Endothelial cell (in vitro differentiated cells): ENCODE results near the gene RASA3. TPM values are rescaled to one million over a fixed set of nuclear protein-coding genes. Genes with fewer than 3 reads are reported as not detected.

Experiments
- DNase-seq: peaks from one replicate; pipeline ENCODE4 v3.0.0; 2021; ENCODE audit warnings: low spot score
- H3K27ac Mint-ChIP-seq: one replicate; pipeline ENCODE4 v1.8.0; 2021; ENCODE audit warnings: mixed read lengths, inconsistent platforms; ENCODE audit not compliant: unreplicated experiment
- H3K27me3 Mint-ChIP-seq: one replicate; pipeline ENCODE4 v1.8.0; 2021; ENCODE audit warnings: mild to moderate bottlenecking, moderate library complexity, mixed read lengths, inconsistent platforms; ENCODE audit not compliant: unreplicated experiment
- H3K36me3 Mint-ChIP-seq: one replicate; pipeline ENCODE4 v1.8.0; 2021; ENCODE audit warnings: mild to moderate bottlenecking, low read depth, mixed read lengths, inconsistent platforms; ENCODE audit not compliant: unreplicated experiment
- H3K4me1 Mint-ChIP-seq: one replicate; pipeline ENCODE4 v1.8.0; 2021; ENCODE audit warnings: mild to moderate bottlenecking, mixed read lengths, inconsistent platforms; ENCODE audit not compliant: unreplicated experiment
- H3K4me3 Mint-ChIP-seq: one replicate; pipeline ENCODE4 v1.8.0; 2021; ENCODE audit warnings: mild to moderate bottlenecking, mixed read lengths, inconsistent platforms; ENCODE audit not compliant: unreplicated experiment
- H3K9me3 Mint-ChIP-seq: one replicate; pipeline ENCODE4 v1.8.0; 2021; ENCODE audit warnings: mixed read lengths, inconsistent platforms; ENCODE audit not compliant: unreplicated experiment
- CTCF ChIP-seq: fragments of 200-600 bp; sonication (generic); IDR thresholded peaks from one replicate; pipeline ENCODE4 v1.5.0; 2021; ENCODE audit warnings: antibody characterized with exemption; ENCODE audit not compliant: unreplicated experiment
- total RNA-seq: library from RNA; stranded (reverse); fragmentation: NEBNext Ultra II Directional; extraction: Animal tissue kit (Norgen Biotek cat#: 25700); gene quantifications from one replicate; pipeline ENCODE4 v1.2.1, GENCODE V29; 2021; ENCODE audit not compliant: unreplicated experiment

The RASA3 gene
- total RNA-seq, 1 donor from 2014 or later: 34.0 TPM

DNA sequence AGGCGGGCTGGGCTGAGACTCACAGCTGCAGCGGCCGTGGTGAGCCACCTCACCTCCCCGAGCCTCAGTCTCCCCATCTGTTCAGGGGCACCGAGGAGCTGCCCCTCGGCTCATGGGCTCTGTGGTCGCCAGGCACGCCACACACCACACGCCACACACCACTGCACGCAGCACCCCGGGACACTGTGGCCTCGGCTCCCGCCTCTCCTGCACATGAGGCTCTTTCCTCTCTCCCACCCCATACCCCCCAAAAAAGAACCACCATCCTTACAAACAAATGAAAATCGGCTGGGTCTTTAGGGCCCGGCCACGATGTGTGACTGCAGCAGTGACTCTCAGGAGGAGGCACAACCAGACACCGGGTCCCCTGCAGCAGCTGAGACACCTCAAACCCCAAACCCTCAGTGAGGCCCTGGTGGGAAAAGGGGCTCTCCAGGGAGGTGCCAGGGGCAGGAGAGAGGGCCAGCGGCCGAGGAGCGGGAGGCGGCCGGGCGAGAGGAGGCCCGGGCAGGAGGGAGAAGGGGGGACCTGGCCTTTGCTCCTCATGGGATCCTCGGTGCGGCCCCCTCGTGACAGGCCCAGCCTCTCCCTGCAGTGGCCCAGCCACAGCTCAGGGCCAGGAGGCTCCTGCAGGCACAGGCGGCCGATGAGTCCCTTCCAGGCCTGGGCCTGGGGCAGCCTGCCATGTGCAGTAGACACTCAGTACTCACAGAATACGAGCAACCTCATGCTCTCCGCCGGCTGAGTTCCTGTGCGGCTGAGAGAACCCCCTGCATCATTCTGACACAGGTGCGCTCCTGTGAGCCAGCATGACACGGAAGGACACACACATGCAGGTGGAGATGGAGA, 66.3 kb downstream of the RASA3 start:
- Mint-ChIP-seq H3K4me3 (no peak overlapping the region), H3K9me3 (no peaks in the 10 kb centered on the region), H3K4me1 (peaks cover 32% of the 10 kb centered on the region), H3K36me3 (peaks cover 10% of the 10 kb centered on the region), H3K27me3 (peaks cover 10% of the 10 kb centered on the region), H3K27ac (no peak overlapping the region)
- no peak for DNase-seq
- no peak for TF ChIP-seq CTCF

- peaks cover 29% of the 10 kb centered on the region for H3K4me1 Mint-ChIP-seq
- no peaks in the 10 kb centered on the region for H3K9me3 Mint-ChIP-seq
- TF ChIP-seq CTCF: no peak
- H3K36me3 Mint-ChIP-seq: peaks cover 7% of the 10 kb centered on the region
- no peak overlapping the region for H3K27ac Mint-ChIP-seq
- no peak overlapping the region for H3K4me3 Mint-ChIP-seq
- no peak for DNase-seq
- peaks cover 10% of the 10 kb centered on the region for H3K27me3 Mint-ChIP-seq
Observed at GRCh38 chr13:114065141-114065925, 67.1 kb downstream of the RASA3 start.

- DNase-seq: no peak
- TF ChIP-seq CTCF: no peak
- Mint-ChIP-seq H3K27ac (no peak overlapping the region), H3K27me3 (peaks cover 14% of the 10 kb centered on the region), H3K36me3 (peaks cover 11% of the 10 kb centered on the region), H3K9me3 (no peaks in the 10 kb centered on the region), H3K4me3 (no peak overlapping the region), H3K4me1 (peaks cover 29% of the 10 kb centered on the region)
Observed at GRCh38 chr13:114064450-114065140, 67.8 kb downstream of the RASA3 start.

- no peak for DNase-seq
- Mint-ChIP-seq H3K36me3 (peaks cover 11% of the 10 kb centered on the region), H3K9me3 (no peaks in the 10 kb centered on the region), H3K4me3 (peak overlapping the region; percentile 37), H3K4me1 (peaks cover 24% of the 10 kb centered on the region), H3K27me3 (peaks cover 12% of the 10 kb centered on the region), H3K27ac (no peak overlapping the region)
- TF ChIP-seq CTCF: no peak
Observed at GRCh38 chr13:114063545-114064449, 68.6 kb downstream of the RASA3 start.
